Muscle layer of duodenum (tissue), 2 donors: Measurements from ENCODE around the gene LBP.
"Not testable (repeated sequence)": the region's sequence is repeated elsewhere in the genome, so short reads cannot be mapped to it uniquely, and the experiment has no call there.

Source experiments
- H3K27ac ChIP-seq: one replicate; pipeline ENCODE4 v1.7.0; 2013; ENCODE audit warnings: mild to moderate bottlenecking, low read length
- H3K27me3 ChIP-seq: one replicate; pipeline ENCODE4 v1.7.0; 2013; ENCODE audit warnings: low read depth, mild to moderate bottlenecking, control low read depth, low read length
- H3K36me3 ChIP-seq, 2 donors: one replicate each; pipeline ENCODE4 v1.7.0; 2013; ENCODE audit warnings: low read length in 2 of 2, control low read depth in 1 of 2, mild to moderate bottlenecking in 1 of 2; ENCODE audit not compliant: insufficient read depth in 2 of 2, control insufficient read depth in 1 of 2
- H3K4me1 ChIP-seq, 2 donors: one replicate each; pipeline ENCODE4 v1.7.0; 2013; ENCODE audit warnings: low read length in 2 of 2, mild to moderate bottlenecking in 2 of 2, control low read depth in 1 of 2, moderate library complexity in 1 of 2; ENCODE audit not compliant: insufficient read depth in 2 of 2, control insufficient read depth in 1 of 2
- H3K4me3 ChIP-seq, 2 donors: one replicate each; pipeline ENCODE4 v1.7.0; 2013; ENCODE audit warnings: low read length in 2 of 2, low read depth in 1 of 2, mild to moderate bottlenecking in 1 of 2
- H3K9me3 ChIP-seq, 2 donors: one replicate each; pipeline ENCODE4 v1.7.0; 2013; ENCODE audit warnings: low read length in 2 of 2, control low read depth in 1 of 2, mild to moderate bottlenecking in 1 of 2; ENCODE audit not compliant: control insufficient read depth in 1 of 2
- donor health status: healthy.

LBP gene

DNA sequence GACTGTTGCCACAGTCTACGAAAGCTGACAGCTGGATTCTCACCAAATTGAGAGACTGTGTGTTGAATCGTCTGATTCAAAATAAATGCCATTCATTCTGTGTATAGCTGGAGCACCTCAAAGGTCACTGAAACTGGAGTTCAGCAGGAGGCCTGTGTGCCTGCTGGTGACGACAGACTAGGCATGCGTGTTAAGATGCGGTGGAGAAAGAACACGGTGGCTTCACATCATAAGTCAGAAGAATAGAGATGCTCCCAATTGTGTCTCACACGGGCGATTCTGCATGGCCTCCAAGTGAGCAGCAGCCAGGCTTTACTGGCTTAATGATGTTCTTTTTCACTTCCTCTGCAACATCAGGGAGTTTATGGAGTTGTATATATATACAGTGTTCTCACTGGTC lies 56.5 kb downstream of the LBP start:
- Histone ChIP-seq H3K27me3 (no peaks in the 10 kb centered on the region), H3K9me3 (no peaks in the 10 kb centered on the region), H3K36me3 (no peaks in the 10 kb centered on the region), H3K4me1 (no peaks in the 10 kb centered on the region), H3K4me3 (no peak overlapping the region), H3K27ac (no peak overlapping the region)

DNA sequence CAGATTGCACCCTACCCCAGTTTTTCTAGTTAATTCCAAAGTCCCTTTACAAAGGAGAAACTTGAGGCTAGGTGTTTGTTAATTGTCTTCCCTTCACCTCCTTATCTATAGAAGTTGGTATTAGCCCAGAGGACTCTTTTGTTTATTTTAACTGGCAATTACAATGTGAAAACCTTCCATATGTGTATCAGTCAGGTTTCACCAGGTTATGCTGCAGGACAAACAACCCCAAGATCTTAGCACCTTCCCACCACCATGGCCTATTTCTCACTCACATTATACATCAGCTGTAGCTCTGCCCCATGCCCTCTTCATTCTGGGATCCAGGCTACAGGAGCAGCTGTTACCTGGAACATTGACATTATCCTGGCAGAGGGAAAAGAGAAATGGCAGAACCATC lies 57.7 kb downstream of the LBP start:
- H3K4me1 ChIP-seq: no peaks in the 10 kb centered on the region
- H3K27me3 ChIP-seq: no peaks in the 10 kb centered on the region
- H3K4me3 ChIP-seq: no peak overlapping the region
- no peaks in the 10 kb centered on the region for H3K36me3 ChIP-seq
- H3K27ac ChIP-seq: no peak overlapping the region
- no peaks in the 10 kb centered on the region for H3K9me3 ChIP-seq

DNA sequence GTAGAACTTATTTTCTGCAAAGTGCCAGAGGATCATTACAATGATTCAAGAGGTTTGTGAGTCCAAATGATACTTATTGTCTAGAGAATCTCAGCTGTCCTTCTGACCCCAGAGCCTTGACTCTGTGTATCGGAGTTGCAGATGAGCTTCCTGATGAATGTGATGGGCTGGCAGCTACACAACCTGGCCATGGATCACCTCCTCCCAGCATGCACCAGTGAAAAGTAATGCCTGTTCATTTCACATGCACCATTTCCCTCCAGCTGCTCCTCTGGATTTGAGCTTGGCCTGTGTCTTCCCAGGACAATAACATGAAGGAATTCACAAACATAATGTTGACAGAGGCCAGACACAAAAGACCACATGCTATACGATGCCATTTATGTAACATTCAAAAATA lies 58.9 kb downstream of the LBP start:
- Histone ChIP-seq H3K27me3 (no peaks in the 10 kb centered on the region), H3K9me3 (no peaks in the 10 kb centered on the region)

DNA sequence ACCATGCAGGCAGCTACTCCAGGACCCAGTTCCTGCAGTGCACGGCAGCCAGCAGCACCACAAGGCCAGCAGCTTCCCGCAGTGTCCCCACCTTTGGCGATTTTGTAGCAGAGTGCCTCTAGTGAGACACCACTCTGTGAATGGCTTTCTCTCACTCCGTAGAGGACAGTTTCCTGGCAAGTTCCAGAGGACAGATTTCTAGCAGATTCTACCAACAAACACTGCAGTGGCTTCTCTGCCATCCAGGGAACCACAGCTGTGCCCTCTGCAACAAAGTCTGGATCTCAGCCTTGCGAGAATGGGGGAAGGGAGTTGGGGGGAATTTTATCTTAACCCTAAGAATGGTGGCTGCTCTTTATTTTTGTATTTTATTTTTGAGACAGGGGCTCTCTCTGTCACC lies 60.2 kb downstream of the LBP start:
- H3K9me3 ChIP-seq: no peaks in the 10 kb centered on the region
- no peaks in the 10 kb centered on the region for H3K36me3 ChIP-seq
- no peaks in the 10 kb centered on the region for H3K4me1 ChIP-seq
- no peaks in the 10 kb centered on the region for H3K27me3 ChIP-seq
- H3K27ac ChIP-seq: no peak overlapping the region
- H3K4me3 ChIP-seq: no peak overlapping the region

More for the DNA sequence above, 58.9 kb downstream of the LBP start:
- H3K4me3 ChIP-seq: no peak overlapping the region
- H3K4me1 ChIP-seq: no peaks in the 10 kb centered on the region
- no peak overlapping the region for H3K27ac ChIP-seq
- H3K36me3 ChIP-seq: no peaks in the 10 kb centered on the region

DNA sequence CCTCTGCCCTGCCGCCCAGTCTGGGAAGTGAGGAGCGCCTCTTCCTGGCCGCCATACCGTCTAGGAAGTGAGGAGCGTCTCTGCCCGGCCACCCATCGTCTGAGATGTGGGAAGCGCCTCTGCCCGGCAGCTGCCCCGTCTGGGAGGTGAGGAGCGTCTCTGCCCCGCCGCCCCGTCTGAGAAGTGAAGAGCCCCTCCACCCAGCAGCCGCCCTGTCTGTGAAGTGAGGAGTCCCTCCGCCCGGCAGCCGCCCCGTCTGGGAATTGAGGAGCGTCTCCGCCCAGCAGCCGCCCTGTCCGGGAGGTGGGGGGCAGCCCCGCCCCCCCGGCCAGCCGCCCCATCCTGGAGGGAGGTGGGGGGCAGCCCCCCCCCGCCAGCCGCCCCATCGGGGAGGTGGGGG lies 61.0 kb downstream of the LBP start:
- no peaks in the 10 kb centered on the region for H3K9me3 ChIP-seq
- no peaks in the 10 kb centered on the region for H3K36me3 ChIP-seq
- H3K27ac ChIP-seq: no peak overlapping the region
- H3K4me3 ChIP-seq: no peak overlapping the region
- H3K4me1 ChIP-seq: no peaks in the 10 kb centered on the region
- H3K27me3 ChIP-seq: no peaks in the 10 kb centered on the region

DNA sequence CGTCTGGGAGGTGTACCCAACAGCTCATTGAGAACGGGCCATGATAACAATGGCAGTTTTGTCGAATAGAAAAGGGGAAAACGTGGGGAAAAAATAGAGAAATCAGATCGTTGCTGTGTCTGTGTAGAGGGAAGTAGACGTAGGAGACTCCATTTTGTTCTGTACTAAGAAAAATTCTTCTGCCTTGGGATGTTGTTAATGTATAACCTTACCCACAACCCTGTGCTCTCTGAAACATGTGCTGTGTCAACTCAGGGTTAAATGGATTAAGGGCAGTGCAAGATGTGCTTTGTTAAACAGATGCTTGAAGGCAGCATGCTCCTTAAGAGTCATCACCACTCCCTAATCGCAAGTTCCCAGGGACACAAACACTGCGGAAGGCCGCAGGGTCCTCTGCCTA lies 61.5 kb downstream of the LBP start:
- H3K4me3 ChIP-seq, H3K9me3 ChIP-seq, H3K27ac ChIP-seq, H3K36me3 ChIP-seq, H3K4me1 ChIP-seq, H3K27me3 ChIP-seq: not testable (repeated sequence)

DNA sequence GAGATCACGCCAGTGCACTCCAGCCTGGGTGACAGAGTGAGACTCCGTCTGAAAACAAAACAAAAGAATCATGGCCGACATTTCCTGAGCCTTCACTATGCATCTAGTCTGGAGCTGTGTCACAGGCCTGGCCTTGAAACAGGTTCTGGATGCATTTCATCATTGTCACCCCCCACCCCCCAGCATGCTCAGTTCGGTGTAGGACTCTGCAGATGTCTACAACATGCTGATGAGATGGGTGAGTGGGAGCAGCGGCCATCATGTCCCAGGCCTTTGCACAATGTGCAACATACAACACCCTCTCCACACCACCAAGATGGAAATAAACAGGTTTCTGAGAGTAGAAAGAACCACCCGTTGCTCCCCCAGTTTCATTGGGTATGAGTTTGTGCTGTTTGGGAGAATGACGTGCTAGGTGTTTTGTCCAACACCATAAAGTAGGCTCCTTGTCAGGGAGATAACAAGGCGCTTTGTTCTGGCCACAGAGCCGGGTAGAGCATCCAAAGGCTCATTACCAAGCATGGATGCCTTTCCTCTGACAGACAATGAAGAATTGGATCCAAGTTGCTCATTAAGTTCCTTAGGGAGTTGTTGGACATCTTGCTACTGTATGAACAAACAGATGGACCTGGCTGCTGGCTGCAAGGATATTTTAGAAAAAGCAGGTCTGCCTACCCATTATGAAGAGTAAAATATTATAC lies 66.7 kb downstream of the LBP start:
- Histone ChIP-seq H3K4me1 (no peaks in the 10 kb centered on the region), H3K4me3 (no peak overlapping the region), H3K27ac (no peak overlapping the region), H3K9me3 (no peaks in the 10 kb centered on the region), H3K27me3 (no peaks in the 10 kb centered on the region), H3K36me3 (peaks cover 0 to 13% of the 10 kb centered on the region in 2 donors)

DNA sequence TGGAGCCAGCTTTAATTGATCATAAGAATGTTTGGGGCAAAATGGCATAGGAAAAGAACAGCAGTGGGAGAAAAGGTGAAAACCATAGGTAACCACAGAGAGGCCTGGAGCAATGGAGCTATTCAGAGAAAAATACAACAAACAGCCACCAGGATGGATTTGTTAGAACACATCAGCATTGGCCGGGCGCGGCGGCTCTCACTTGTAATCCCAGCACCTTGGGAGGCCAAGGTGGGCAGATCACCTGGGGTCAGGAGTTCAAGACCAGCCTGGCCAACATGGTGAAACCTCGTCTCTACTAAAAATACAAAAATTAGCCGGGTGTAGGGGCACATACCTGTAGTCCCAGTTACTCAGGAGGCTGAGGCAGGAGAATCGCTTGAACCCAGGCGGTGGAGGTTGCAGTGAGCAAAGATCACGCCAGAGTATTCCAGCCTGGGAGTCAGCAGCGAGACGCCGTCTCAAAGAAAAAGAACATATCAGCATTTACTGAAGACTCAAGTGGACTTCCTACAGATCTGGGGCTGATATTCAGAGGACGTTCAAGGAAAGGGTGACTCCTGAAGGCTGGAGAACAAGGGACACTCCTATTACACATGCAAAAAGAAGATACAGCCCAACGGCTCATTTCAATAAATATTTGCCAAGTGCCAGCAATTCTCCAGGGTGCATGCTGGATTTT lies 68.6 kb downstream of the LBP start:
- Histone ChIP-seq H3K36me3 (peaks cover 5 to 31% of the 10 kb centered on the region in 2 donors), H3K27me3 (no peaks in the 10 kb centered on the region), H3K9me3 (no peaks in the 10 kb centered on the region), H3K4me1 (peaks cover 0 to 7% of the 10 kb centered on the region in 2 donors), H3K27ac (no peak overlapping the region), H3K4me3 (no peak overlapping the region)

DNA sequence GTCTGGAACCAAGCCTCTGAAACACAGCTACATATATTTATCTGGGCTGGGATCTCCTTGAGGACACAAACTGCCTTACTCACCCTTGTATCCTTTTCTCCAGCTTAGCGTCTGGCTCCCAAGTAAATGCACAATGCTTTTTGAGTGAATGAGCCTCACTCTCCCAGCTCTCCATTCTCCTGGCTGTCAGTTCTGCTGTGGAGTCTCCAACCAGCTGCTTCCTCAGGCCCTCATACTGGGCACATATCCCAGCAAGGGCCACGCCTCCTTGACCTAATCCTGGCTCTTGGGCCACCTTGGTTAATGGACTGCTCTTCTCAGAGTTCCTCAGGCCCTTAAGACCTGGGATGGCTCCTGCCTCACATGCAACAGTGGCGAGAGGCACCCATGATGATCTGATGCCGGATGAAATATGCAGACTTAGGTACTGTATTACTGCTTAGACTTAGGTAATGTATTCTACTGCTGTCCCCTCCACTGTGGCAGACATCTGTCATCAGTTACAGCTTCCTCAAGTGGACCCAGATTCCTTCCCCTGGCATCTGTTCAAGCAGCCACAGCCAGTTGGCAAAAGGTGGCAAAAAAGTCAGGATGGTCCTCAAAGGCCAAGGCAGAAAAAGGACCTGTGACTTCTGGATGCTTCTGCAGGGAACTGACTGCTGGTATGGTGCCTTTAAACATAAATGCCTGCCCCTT lies 72.4 kb downstream of the LBP start:
- Histone ChIP-seq H3K27me3 (no peaks in the 10 kb centered on the region), H3K27ac (no peak overlapping the region), H3K4me3 (no peak overlapping the region), H3K4me1 (peaks cover 0 to 7% of the 10 kb centered on the region in 2 donors), H3K9me3 (no peaks in the 10 kb centered on the region), H3K36me3 (peaks cover 31 to 56% of the 10 kb centered on the region in 2 donors)

DNA sequence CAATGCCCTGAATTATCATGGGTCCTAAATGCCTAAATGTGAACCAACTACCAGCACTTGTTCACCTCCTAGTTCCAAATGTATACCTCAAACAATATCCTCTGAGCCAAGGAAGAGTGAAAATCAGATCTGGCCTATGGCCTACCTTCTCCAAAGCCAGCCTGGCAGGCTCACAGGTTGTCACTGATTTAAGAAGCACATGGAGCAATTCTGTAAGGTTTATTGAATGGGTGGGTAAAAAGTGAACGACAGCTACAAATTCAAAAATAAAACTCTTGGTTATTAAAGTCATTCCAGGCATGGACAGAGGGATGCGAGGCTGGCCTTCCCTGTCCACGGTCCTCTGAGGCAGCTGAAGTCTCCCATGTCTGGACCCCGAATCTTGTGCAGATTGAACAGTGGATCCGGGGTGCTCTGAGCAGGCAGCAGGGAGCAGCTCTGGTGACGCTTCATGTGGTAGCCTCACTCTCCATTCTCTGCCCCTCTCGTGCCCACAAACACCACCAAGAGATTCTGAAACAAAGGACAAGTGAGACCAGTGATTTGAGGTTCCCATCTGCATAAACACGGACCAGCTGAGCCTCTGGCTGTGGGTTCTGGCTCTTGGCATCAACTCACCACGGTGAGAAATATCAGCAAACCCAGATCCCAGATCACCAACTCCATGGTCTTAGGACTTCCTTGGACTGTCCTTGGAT lies 74.3 kb downstream of the LBP start:
- H3K36me3 ChIP-seq: peaks cover 46 to 73% of the 10 kb centered on the region in 2 donors

DNA sequence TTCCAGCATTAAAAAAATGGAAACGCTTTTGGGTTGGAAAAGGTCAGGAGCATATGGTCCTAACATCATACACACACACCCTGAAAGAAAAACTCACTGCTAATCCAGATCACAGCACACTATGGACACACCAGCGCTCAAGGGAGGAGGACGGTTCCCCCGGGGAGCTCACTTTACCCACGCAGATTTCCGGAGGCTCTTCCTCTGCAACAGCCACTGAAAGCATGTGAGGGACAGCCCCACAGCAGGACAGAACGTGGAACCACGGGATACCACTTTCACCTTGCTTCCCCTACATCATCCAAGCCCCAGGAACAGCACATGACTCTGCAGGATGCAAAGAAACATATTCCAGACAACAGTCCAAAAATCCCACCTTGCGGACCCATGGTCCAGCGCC lies 75.6 kb downstream of the LBP start:
- no peak overlapping the region for H3K27ac ChIP-seq

More for the DNA sequence above, 74.3 kb downstream of the LBP start:
- Histone ChIP-seq H3K4me1 (peaks cover 0 to 7% of the 10 kb centered on the region in 2 donors), H3K4me3 (no peak overlapping the region), H3K9me3 (no peaks in the 10 kb centered on the region), H3K27me3 (no peaks in the 10 kb centered on the region), H3K27ac (no peak overlapping the region)

More for the DNA sequence above, 75.6 kb downstream of the LBP start:
- Histone ChIP-seq H3K9me3 (no peaks in the 10 kb centered on the region), H3K36me3 (peaks cover 58 to 86% of the 10 kb centered on the region in 2 donors), H3K27me3 (no peaks in the 10 kb centered on the region), H3K4me1 (peaks cover 0 to 7% of the 10 kb centered on the region in 2 donors), H3K4me3 (no peak overlapping the region)
